Bronchial epithelial cell (primary cell): ENCODE data around the gene FOSB. TPM values are rescaled to one million over a fixed set of nuclear protein-coding genes. Genes with fewer than 3 reads are reported as not detected.

Source experiments
- DNase-seq: peaks from one replicate; pipeline ENCODE4 v3.0.0-alpha.2; 2010; ENCODE audit warnings: low read depth
- FAIRE-seq: peaks from 2 replicates; lab custom pipeline; 2011; peaks lifted over from hg19 to GRCh38; lab: Jason Lieb, UNC
- H3K27me3 ChIP-seq: 2 replicates; pipeline ENCODE4 v1.5.1; 2011; ENCODE audit warnings: low read length; ENCODE audit not compliant: control insufficient read depth, insufficient read depth
- H3K36me3 ChIP-seq: 2 replicates; pipeline ENCODE4 v1.5.1; 2011; ENCODE audit warnings: low read length; ENCODE audit not compliant: control insufficient read depth, insufficient read depth
- H3K4me3 ChIP-seq: 2 replicates; pipeline ENCODE4 v1.5.1; 2011; ENCODE audit warnings: mild to moderate bottlenecking, low read depth, low read length, control low read depth
- CTCF ChIP-seq: IDR thresholded peaks from 2 replicates; pipeline ENCODE4 v1.5.1; 2011; ENCODE audit warnings: mild to moderate bottlenecking, moderate library complexity, low read length, control low read depth, inconsistent platforms; ENCODE audit not compliant: insufficient read depth, severe bottlenecking
- total RNA-seq: library from RNA; depleted of rRNA; stranded (reverse); fragments of >200 nt; gene quantifications from 2 replicates; pipeline ENCODE4 v1.2.1, GENCODE V29; 2014

FOSB gene
- total RNA-seq, 1 donor from 2014 or later = 4.2 TPM

- Histone ChIP-seq H3K27me3 (no peaks in the 10 kb centered on the region), H3K36me3 (peaks cover 3% of the 10 kb centered on the region), H3K4me3 (peak overlapping the region; percentile 92)
- TF ChIP-seq CTCF = no peak
- FAIRE-seq = no peak
- DNase-seq = no peak
Measured at GRCh38 chr19:45468803-45469131, 971 bp downstream of the FOSB start.

DNA sequence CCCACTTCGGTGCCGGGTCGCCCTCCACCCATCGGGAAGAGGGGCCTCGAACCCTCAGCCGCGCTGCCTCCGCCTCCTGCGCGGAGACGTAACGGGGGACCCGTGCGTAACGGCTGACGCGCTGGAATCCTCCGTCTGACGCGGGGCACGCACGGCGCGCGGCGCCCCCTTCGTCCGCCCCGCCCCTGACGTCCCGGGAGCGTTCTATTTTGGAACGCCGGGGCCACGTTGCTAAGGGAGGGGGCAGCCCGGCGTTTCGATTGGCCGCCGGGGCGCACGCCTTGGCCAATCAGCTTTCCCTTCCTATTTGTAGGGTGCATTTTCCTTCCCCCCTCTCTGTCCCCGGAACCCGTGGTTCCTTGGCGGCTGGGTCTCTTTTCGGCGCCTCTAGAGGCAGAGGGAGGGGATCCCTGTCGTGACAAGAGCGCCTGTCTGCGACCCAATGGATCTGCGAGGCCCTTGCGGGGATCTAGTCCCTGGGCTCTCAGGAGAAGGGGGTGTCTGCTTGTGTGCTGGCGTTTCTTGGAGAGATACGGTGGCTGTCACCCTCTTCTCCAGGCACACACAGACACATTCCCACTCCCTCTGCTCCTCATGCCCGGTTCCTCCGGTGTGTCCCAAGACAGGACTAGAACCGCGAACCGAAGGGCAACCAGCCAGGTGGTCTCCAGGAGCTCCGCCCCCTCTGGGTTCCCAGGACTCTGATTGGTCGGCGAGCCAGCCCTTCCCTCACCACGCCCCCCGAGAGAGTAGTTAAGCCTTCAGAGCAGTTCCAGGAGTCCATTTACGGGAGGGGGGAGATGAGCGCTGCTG is 1.5 kb downstream of the FOSB start:
- peaks cover 3% of the 10 kb centered on the region for H3K36me3 ChIP-seq
- H3K4me3 ChIP-seq = peak overlapping the region; percentile 92
- no peak for FAIRE-seq
- no peak for TF ChIP-seq CTCF
- no peaks in the 10 kb centered on the region for H3K27me3 ChIP-seq
- DNase-seq = peak; percentile 70

DNA sequence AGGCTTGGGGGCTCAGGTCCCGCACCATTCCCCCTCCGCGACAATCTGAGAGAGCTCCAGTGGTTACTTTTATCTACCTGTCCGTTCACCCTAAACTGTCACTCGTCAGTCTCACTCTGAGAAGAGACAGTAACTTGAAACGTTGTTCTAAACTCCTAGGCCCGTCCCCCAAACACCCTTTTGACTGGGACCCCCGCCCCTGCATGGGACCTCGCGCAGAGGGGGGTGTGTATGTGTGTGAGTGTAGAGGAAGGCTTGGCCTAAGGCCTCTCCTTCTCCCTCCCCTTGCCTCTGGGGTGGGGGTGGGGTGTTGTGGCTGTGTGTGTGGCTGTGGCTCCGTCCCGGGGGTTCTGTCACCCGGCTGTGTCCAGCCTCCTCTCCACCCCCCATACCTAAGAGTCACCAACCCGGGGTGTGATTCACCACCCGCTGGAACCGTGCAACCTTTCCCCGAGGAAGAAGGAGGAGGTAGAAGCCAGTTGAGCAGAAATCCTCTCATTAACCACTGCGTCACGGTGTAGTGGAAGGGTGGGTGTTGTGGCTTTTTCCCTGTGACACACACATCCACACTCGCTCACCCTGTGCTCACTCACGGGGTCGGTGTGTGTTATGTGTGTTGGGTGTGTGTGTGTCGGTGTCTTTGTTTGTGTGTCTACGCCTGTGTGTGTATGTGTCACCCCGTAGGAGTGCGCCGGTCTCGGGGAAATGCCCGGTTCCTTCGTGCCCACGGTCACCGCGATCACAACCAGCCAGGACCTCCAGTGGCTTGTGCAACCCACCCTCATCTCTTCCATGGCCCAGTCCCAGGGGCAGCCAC is 2.4 kb downstream of the FOSB start:
- TF ChIP-seq CTCF = no peak
- FAIRE-seq (peak; percentile 77), DNase-seq (peak; percentile 70)
- H3K4me3 ChIP-seq = peak overlapping the region; percentile 92
- H3K36me3 ChIP-seq = peaks cover 3% of the 10 kb centered on the region
- H3K27me3 ChIP-seq = no peaks in the 10 kb centered on the region

DNA sequence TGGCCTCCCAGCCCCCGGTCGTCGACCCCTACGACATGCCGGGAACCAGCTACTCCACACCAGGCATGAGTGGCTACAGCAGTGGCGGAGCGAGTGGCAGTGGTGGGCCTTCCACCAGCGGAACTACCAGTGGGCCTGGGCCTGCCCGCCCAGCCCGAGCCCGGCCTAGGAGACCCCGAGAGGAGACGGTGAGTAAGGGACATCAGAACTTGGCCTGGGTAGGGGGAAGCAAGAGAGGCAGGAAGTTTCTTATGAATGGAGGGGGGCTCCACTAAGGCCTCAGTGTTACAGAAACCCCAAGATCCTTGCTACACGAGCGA is 2.9 kb downstream of the FOSB start:
- no peak for DNase-seq
- Histone ChIP-seq H3K4me3 (no peak overlapping the region), H3K36me3 (peaks cover 3% of the 10 kb centered on the region), H3K27me3 (no peaks in the 10 kb centered on the region)
- no peak for FAIRE-seq
- TF ChIP-seq CTCF = no peak

- no peaks in the 10 kb centered on the region for H3K27me3 ChIP-seq
- FAIRE-seq = no peak
- DNase-seq = no peak
- TF ChIP-seq CTCF = no peak
- no peak overlapping the region for H3K4me3 ChIP-seq
- peaks cover 3% of the 10 kb centered on the region for H3K36me3 ChIP-seq
Measured at GRCh38 chr19:45471111-45471930, 3.5 kb downstream of the FOSB start.
